ENCODE data around the gene TOR2A.

- TF ChIP-seq CTCF (IDR thresholded peaks at IDR 0.05) (no peak), POLR2A (IDR thresholded peaks at IDR 0.05) (no peak), POLR2AphosphoS5 (IDR thresholded peaks at IDR 0.05) (no peak)
Observed at GRCh38 chr9:127697575-127697974, 37.5 kb downstream of the TOR2A start.

All from gastroesophageal sphincter (tissue), 3 donors.